Astrocyte (in vitro differentiated cells and primary cell): ENCODE measurements around the gene SAP30L.

Experiments used
- EZH2 ChIP-seq: IDR thresholded peaks from 2 replicates; pipeline ENCODE4 v1.6.1; 2012; ENCODE audit warnings: mild to moderate bottlenecking, low read length, inconsistent platforms; ENCODE audit not compliant: insufficient read depth
- TF ChIP-seq, protein P1 (sequence below): IDR thresholded peaks from 2 replicates; pipeline ENCODE4 v1.5.1; 2011; ENCODE audit warnings: low read depth, mild to moderate bottlenecking, inconsistent platforms, low read length, moderate library complexity; ENCODE audit not compliant: insufficient read depth

DNA sequence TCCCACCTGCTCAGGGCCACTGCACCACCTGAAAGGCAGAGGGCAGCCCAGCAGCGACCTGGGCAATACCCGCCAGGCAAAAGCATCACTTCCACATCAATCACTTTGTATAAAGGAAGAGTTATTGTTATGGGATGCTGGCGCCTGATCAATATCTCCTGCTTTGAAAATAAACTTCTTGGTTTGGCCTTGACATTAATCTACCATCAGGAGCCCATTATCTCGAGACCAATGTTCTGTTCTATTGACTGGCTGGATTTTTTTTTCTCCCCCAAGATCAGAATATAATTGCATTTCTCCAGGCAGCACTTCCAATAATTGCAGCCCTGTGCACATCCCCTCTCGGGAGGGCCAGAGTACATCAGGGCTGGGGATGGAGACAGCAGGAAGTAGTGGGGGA is 44.4 kb upstream of the SAP30L start:
- TF ChIP-seq, protein P1, sequence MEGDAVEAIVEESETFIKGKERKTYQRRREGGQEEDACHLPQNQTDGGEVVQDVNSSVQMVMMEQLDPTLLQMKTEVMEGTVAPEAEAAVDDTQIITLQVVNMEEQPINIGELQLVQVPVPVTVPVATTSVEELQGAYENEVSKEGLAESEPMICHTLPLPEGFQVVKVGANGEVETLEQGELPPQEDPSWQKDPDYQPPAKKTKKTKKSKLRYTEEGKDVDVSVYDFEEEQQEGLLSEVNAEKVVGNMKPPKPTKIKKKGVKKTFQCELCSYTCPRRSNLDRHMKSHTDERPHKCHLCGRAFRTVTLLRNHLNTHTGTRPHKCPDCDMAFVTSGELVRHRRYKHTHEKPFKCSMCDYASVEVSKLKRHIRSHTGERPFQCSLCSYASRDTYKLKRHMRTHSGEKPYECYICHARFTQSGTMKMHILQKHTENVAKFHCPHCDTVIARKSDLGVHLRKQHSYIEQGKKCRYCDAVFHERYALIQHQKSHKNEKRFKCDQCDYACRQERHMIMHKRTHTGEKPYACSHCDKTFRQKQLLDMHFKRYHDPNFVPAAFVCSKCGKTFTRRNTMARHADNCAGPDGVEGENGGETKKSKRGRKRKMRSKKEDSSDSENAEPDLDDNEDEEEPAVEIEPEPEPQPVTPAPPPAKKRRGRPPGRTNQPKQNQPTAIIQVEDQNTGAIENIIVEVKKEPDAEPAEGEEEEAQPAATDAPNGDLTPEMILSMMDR = no peak
- TF ChIP-seq EZH2 = no peak
